K562 (cell line): Measurements from ENCODE around the gene TICRR. TPM values are rescaled to one million over a fixed set of nuclear protein-coding genes. Genes with fewer than 3 reads are reported as not detected.

Source experiments
- ATAC-seq: fragments of 200-7000 bp; cut with Tn5 transposase; 3 replicates; pipeline ENCODE4 v1.9.1; 2020; ENCODE audit warnings: moderate library complexity
- BruUV-seq: library from RNA; stranded (reverse); fragments of 400-500 nt; replicated peaks from 2 replicates; lab custom pipeline; 2021; lab: Mats Ljungman, UMichigan
- CTCF ChIA-PET: fragments of 300-600 bp; formaldehyde crosslinking; extraction: SDS; loops from one replicate; lab custom pipeline; 2021; ENCODE audit warnings: low intra/inter-chr PET ratio; lab: Yijun Ruan, JAX
- POLR2A ChIA-PET: fragments of 300-600, 350-650 bp; sonication (Branson Sonifier 250); formaldehyde crosslinking; extraction: SDS; loops from one replicate; lab custom pipeline; 2021; ENCODE audit warnings: antibody characterized with exemption, inconsistent platforms; lab: Yijun Ruan, JAX
- DNase-seq, 4 experiments: peaks; one replicate each; pipeline versions ENCODE4 v3.0.0 to v3.0.0-alpha.2; 2011 to 2018; ENCODE audit warnings: low spot score in 3 of 4, mixed read lengths in 3 of 4; ENCODE audit errors: extremely low read depth in 1 of 4
- FAIRE-seq: peaks from 2 replicates; lab custom pipeline; 2011; peaks lifted over from hg19 to GRCh38; lab: Jason Lieb, UNC
- H2AFZ ChIP-seq: 2 replicates; pipeline ENCODE4 v1.6.0; 2011; ENCODE audit warnings: low read depth, low read length, control low read depth, inconsistent platforms
- H3K27ac ChIP-seq: fragments of 200-600 bp; 3 replicates; pipeline ENCODE4 v1.8.0; 2011; ENCODE audit warnings: low read depth, mild to moderate bottlenecking, control low read depth, inconsistent platforms, low read length, moderate library complexity, mixed read lengths; ENCODE audit errors: extremely low read depth
- H3K27me3 ChIP-seq, 2 experiments: fragments of 300-600 bp in 1 of 2; 2 replicates in 1 of 2; 3 replicates in 1 of 2; pipeline versions ENCODE4 v1.6.0 to v1.8.0; 2011; ENCODE audit warnings: inconsistent platforms in 2 of 2, low read length in 2 of 2, mild to moderate bottlenecking in 1 of 2, mixed read lengths in 1 of 2, moderate library complexity in 1 of 2; ENCODE audit not compliant: control insufficient read depth in 2 of 2, insufficient read depth in 2 of 2
- H3K36me3 ChIP-seq: fragments of 300-600 bp; 3 replicates; pipeline ENCODE4 v1.8.0; 2011; ENCODE audit warnings: mild to moderate bottlenecking, low read length, inconsistent platforms; ENCODE audit not compliant: control insufficient read depth, insufficient read depth
- H3K4me1 ChIP-seq, 2 experiments: fragments of 200-600 bp in 1 of 2; replicated peaks in 1 of 2; 2 replicates in 1 of 2; 3 replicates in 1 of 2; pipeline versions ENCODE4 v1.5.1 to v1.8.0; 2011; ENCODE audit warnings: inconsistent platforms in 2 of 2, low read length in 2 of 2, mild to moderate bottlenecking in 1 of 2, mixed read lengths in 1 of 2, moderate library complexity in 1 of 2; ENCODE audit not compliant: control insufficient read depth in 2 of 2, insufficient read depth in 2 of 2
- H3K4me2 ChIP-seq: 2 replicates; pipeline ENCODE4 v1.6.1; 2011; ENCODE audit warnings: low read length, control low read depth, inconsistent platforms, mixed read lengths; ENCODE audit not compliant: insufficient read depth
- H3K4me3 ChIP-seq: fragments of 200-600 bp; sonication (generic), shearing (Covaris generic); 2 replicates; pipeline ENCODE4 v1.5.1; 2016; ENCODE audit warnings: control low read depth, inconsistent platforms
- H3K79me2 ChIP-seq: fragments of 200-600 bp; 3 replicates; pipeline ENCODE4 v1.8.0; 2011; ENCODE audit warnings: low read length, inconsistent platforms; ENCODE audit not compliant: control insufficient read depth, insufficient read depth
- H3K9ac ChIP-seq, 2 experiments: 2 replicates each; pipeline versions ENCODE4 v1.6.0 to v1.6.1; 2011; ENCODE audit warnings: low read depth in 2 of 2, low read length in 2 of 2, control low read depth in 1 of 2, inconsistent platforms in 1 of 2, mild to moderate bottlenecking in 1 of 2, mixed read lengths in 1 of 2; ENCODE audit not compliant: insufficient read depth in 1 of 2
- H3K9me1 ChIP-seq: one replicate; pipeline ENCODE4 v1.6.0; 2011; ENCODE audit warnings: inconsistent platforms, mild to moderate bottlenecking, low read length, moderate library complexity; ENCODE audit not compliant: control insufficient read depth, insufficient read depth
- H3K9me3 ChIP-seq: replicated peaks from 2 replicates; pipeline ENCODE4 v1.5.1; 2011; ENCODE audit warnings: low read depth, low read length, inconsistent platforms; ENCODE audit not compliant: control insufficient read depth, insufficient read depth
- H4K20me1 ChIP-seq: replicated peaks from 2 replicates; pipeline ENCODE4 v1.6.1; 2011; ENCODE audit warnings: low read length, inconsistent platforms, mixed read lengths; ENCODE audit not compliant: control insufficient read depth, insufficient read depth
- DDX20 ChIP-seq: fragments of 450-650 bp; IDR thresholded peaks from 2 replicates; pipeline ENCODE4 v1.6.1; 2016; ENCODE audit warnings: missing genetic modification characterization, low read depth, mild to moderate bottlenecking, missing compliant biosample characterization, moderate library complexity
- EHMT2 ChIP-seq: fragments of 450-650 bp; IDR thresholded peaks from 2 replicates; pipeline ENCODE4 v1.6.1; 2018; ENCODE audit warnings: antibody characterized with exemption
- RBM34 ChIP-seq: fragments of 200-400 bp; formaldehyde crosslinking; IDR thresholded peaks from 2 replicates; pipeline ENCODE4 v1.6.1; 2018; ENCODE audit warnings: low read length, borderline replicate concordance; ENCODE audit not compliant: insufficient read depth
- WGBS: fragments of 100-300 bp; shearing (Covaris generic); methylation state at CpG from one replicate; pipeline ENCODE4 v1.1.6; 2016; ENCODE audit warnings: low coverage, mixed read lengths; ENCODE audit not compliant: insufficient coverage; ENCODE audit errors: missing lambda C conversion rate; 5-methylcytosine and 5-hydroxymethylcytosine counted together
- in situ Hi-C: fragments of 300-500 bp; cut with MboI; formaldehyde crosslinking; loops from 4 replicates; pipeline ENCODE4 v1.15.0; 2018; ENCODE audit warnings: inconsistent platforms, mixed read lengths
- intact Hi-C: fragments of 100-400 bp; cut with micrococcal nuclease; formaldehyde crosslinking; loops from 2 replicates; pipeline ENCODE4 v1.14.2; 2022
- polyA plus RNA-seq, 8 experiments: library from polyadenylated mRNA; depleted of rRNA in 4 of 8; stranded (reverse) in 5 of 8; unstranded in 3 of 8; fragments of >200 nt; fragmentation: Nextera tagmentation in 2 of 8; fragmentation: Illumina TruSeq in 1 of 8; extraction: Ambion mirVana in 2 of 8; extraction: Trizol in 1 of 8; gene quantifications; 2 replicates each; pipeline versions ENCODE4 v1.2.1 to v1.2.3, GENCODE V29; 2011 to 2014; ENCODE audit warnings: inconsistent platforms in 1 of 8, missing spikeins in 1 of 8
- total RNA-seq, 7 experiments: library from RNA; depleted of rRNA in 6 of 7; stranded (reverse); fragments of >200 nt in 6 of 7; fragmentation: Illumina TruSeq in 2 of 7; extraction: Trizol in 2 of 7; gene quantifications; 2 replicates each; pipeline versions ENCODE4 v1.2.1 to v1.2.3, GENCODE V29; 2011 to 2021; ENCODE audit warnings: low replicate concordance in 1 of 7
- TF ChIP-seq, protein P1 (sequence below), 2 experiments: fragments of 450-650 bp in 1 of 2; sonication (generic) in 1 of 2; formaldehyde crosslinking; conservative IDR thresholded peaks; 2 replicates each; pipeline versions ENCODE4 v1.4.0 to v1.8.1; 2020 to 2022; ENCODE audit warnings: mild to moderate bottlenecking in 1 of 2, missing genetic modification reagents in 1 of 2

The TICRR gene
- total and polyA plus RNA-seq, 9 of the 15 experiments (the other 6 are each of a cell fraction or from before 2014, with no cell fraction given) = 0.84 to 22.9 (median 13.7) TPM

DNA sequence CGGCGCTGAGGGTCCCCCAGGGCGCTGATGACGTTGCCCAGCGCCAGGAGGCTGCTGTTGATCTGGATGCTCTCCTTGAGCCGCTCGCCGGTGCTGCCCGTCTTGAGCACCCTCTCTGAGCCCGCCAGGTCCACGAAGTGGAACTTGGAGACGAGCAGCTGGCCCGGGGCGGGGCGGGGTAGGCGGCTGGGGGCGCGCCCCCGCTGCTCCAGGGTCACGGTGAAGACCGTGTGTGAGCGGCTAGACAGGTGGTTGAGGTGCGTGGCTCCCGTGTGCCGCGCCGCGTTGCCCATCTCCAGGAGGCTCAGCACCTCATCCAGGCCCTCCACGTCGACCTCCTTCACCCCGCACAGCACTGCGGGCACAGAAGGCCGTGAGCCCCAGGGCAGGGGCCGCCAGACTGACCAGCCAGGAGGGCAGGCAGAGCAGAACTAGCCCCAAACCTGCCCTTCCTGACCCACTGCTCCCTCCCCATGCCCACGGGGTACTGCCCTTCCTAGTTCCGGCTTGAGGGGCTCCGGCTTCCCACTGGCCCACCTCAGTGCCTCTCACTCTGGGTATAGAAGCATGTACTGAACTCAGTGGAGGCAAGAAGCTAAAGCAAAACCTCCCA, 73.8 kb downstream of the TICRR start:
- Histone ChIP-seq H3K9ac (no peak overlapping the region), H3K27me3 (peaks cover 0 to 13% of the 10 kb centered on the region in 2 experiments; a peak in 2 of 5 replicates), H3K4me1 (peaks cover 0 to 19% of the 10 kb centered on the region in 2 experiments; a peak in 2 of 5 replicates), H3K9me3 (no peaks in the 10 kb centered on the region), H3K9me1 (no peaks in the 10 kb centered on the region), H3K27ac (no peak overlapping the region), H3K4me2 (no peak overlapping the region), H3K4me3 (no peak overlapping the region), H3K36me3 (no peaks in the 10 kb centered on the region), H2AFZ (no peak overlapping the region), H3K79me2 (no peaks in the 10 kb centered on the region), H4K20me1 (no peaks in the 10 kb centered on the region)
- 65% methylated on average over 16 of the region's 37 CpGs for WGBS
- intact Hi-C loops (no loop called here), in situ Hi-C loops (no loop called here)
- TF ChIP-seq, protein P1, sequence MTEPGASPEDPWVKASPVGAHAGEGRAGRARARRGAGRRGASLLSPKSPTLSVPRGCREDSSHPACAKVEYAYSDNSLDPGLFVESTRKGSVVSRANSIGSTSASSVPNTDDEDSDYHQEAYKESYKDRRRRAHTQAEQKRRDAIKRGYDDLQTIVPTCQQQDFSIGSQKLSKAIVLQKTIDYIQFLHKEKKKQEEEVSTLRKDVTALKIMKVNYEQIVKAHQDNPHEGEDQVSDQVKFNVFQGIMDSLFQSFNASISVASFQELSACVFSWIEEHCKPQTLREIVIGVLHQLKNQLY (CRISPR knock-in tag; conservative IDR thresholded peaks at IDR 0.05) = no peak
- no peak for TF ChIP-seq EHMT2
- TF ChIP-seq RBM34 = no peak
- TF ChIP-seq DDX20 (tag) = no peak
- FAIRE-seq (no peak), ATAC-seq (no peak), DNase-seq (no peak)
- CTCF ChIA-PET = no interaction called here
- POLR2A ChIA-PET = interaction anchor here (0.6 kb wide), 1 partner anchor 99 kb away, joined by 3 read pairs; no protein-coding TSS in a partner anchor
- BruUV-seq = no TSS peak
